T-helper 1 cell treated with Interleukin-12 subunit alpha and Interleukin-12 subunit beta and Interleukin-4 antibody, amounts not matched to agents 30 μg/mL and 1 μg/mL, for 36 hours (primary cell): ENCODE results near the gene C1orf53.
"Not testable (repeated sequence)": the region's sequence is repeated elsewhere in the genome, so short reads cannot be mapped to it uniquely, and the experiment has no call there.

Experiments used
- H3K27ac Mint-ChIP-seq: one replicate; pipeline ENCODE4 v1.8.0; 2021; ENCODE audit warnings: mild to moderate bottlenecking, mixed read lengths
- H3K27me3 Mint-ChIP-seq: one replicate; pipeline ENCODE4 v1.8.0; 2021; ENCODE audit warnings: low read depth, mixed read lengths
- H3K36me3 Mint-ChIP-seq: one replicate; pipeline ENCODE4 v1.8.0; 2021; ENCODE audit warnings: low read depth, mixed read lengths
- H3K4me1 Mint-ChIP-seq: one replicate; pipeline ENCODE4 v1.8.0; 2021; ENCODE audit warnings: low read depth, mixed read lengths
- H3K4me3 Mint-ChIP-seq: one replicate; pipeline ENCODE4 v1.8.0; 2021; ENCODE audit warnings: mild to moderate bottlenecking, moderate library complexity, mixed read lengths
- H3K9me3 Mint-ChIP-seq: one replicate; pipeline ENCODE4 v1.8.0; 2021; ENCODE audit warnings: mixed read lengths

Gene C1orf53

GRCh38 chr1:197902454-197903195 is at the start of gene C1orf53:
Gene C1orf53, plus strand, starts transcription at chr1:197902630. Its CDS starts 20 bp downstream, at chr1:197902650.
- peaks cover 64% of the 10 kb centered on the region for H3K27me3 Mint-ChIP-seq
- H3K27ac Mint-ChIP-seq: peak within 1 kb of the TSS; percentile 87
- no peaks in the 10 kb centered on the region for H3K36me3 Mint-ChIP-seq
- H3K9me3 Mint-ChIP-seq: no peaks in the 10 kb centered on the region
- H3K4me3 Mint-ChIP-seq: peak within 1 kb of the TSS; percentile 83
- peaks cover 16% of the 10 kb centered on the region for H3K4me1 Mint-ChIP-seq

GRCh38 chr1:197855751-197856150 is 46.7 kb upstream of the C1orf53 start:
- H3K27me3 Mint-ChIP-seq, H3K4me1 Mint-ChIP-seq, H3K36me3 Mint-ChIP-seq, H3K27ac Mint-ChIP-seq, H3K9me3 Mint-ChIP-seq, H3K4me3 Mint-ChIP-seq: not testable (repeated sequence)

- no peaks in the 10 kb centered on the region for H3K4me1 Mint-ChIP-seq
- H3K9me3 Mint-ChIP-seq: no peaks in the 10 kb centered on the region
- H3K27me3 Mint-ChIP-seq: peaks cover 2% of the 10 kb centered on the region
- no peak overlapping the region for H3K27ac Mint-ChIP-seq
- H3K4me3 Mint-ChIP-seq: no peak overlapping the region
- no peaks in the 10 kb centered on the region for H3K36me3 Mint-ChIP-seq
These were observed 45.0 kb upstream of the C1orf53 start for GRCh38 chr1:197857477-197857876.

GRCh38 chr1:197859024-197859423 is 43.4 kb upstream of the C1orf53 start:
- Mint-ChIP-seq H3K27ac (no peak overlapping the region), H3K27me3 (peaks cover 13% of the 10 kb centered on the region), H3K4me3 (no peak overlapping the region), H3K9me3 (no peaks in the 10 kb centered on the region), H3K4me1 (no peaks in the 10 kb centered on the region), H3K36me3 (no peaks in the 10 kb centered on the region)

- no peak overlapping the region for H3K4me3 Mint-ChIP-seq
- no peaks in the 10 kb centered on the region for H3K9me3 Mint-ChIP-seq
- no peaks in the 10 kb centered on the region for H3K4me1 Mint-ChIP-seq
These were observed 40.2 kb upstream of the C1orf53 start for GRCh38 chr1:197862221-197862620.

GRCh38 chr1:197862671-197863070 is 39.8 kb upstream of the C1orf53 start:
- Mint-ChIP-seq H3K4me1 (no peaks in the 10 kb centered on the region), H3K27ac (no peak overlapping the region), H3K9me3 (no peaks in the 10 kb centered on the region), H3K27me3 (peaks cover 18% of the 10 kb centered on the region), H3K4me3 (no peak overlapping the region), H3K36me3 (no peaks in the 10 kb centered on the region)

More at GRCh38 chr1:197862221-197862620, 40.2 kb upstream of the C1orf53 start:
- Mint-ChIP-seq H3K36me3 (no peaks in the 10 kb centered on the region), H3K27ac (no peak overlapping the region), H3K27me3 (peaks cover 18% of the 10 kb centered on the region)

GRCh38 chr1:197865809-197866208 is 36.6 kb upstream of the C1orf53 start:
- Mint-ChIP-seq H3K27me3 (peaks cover 26% of the 10 kb centered on the region), H3K4me1 (no peaks in the 10 kb centered on the region), H3K36me3 (no peaks in the 10 kb centered on the region), H3K4me3 (no peak overlapping the region), H3K9me3 (no peaks in the 10 kb centered on the region), H3K27ac (no peak overlapping the region)

- Mint-ChIP-seq H3K9me3 (no peaks in the 10 kb centered on the region), H3K4me1 (no peaks in the 10 kb centered on the region), H3K27ac (no peak overlapping the region), H3K27me3 (peaks cover 25% of the 10 kb centered on the region), H3K36me3 (no peaks in the 10 kb centered on the region), H3K4me3 (no peak overlapping the region)
These were observed 33.5 kb upstream of the C1orf53 start for GRCh38 chr1:197868751-197869489.

GRCh38 chr1:197869490-197870077 is 32.8 kb upstream of the C1orf53 start:
- H3K9me3 Mint-ChIP-seq: no peaks in the 10 kb centered on the region
- H3K4me1 Mint-ChIP-seq: no peaks in the 10 kb centered on the region
- H3K27ac Mint-ChIP-seq: no peak overlapping the region
- H3K36me3 Mint-ChIP-seq: no peaks in the 10 kb centered on the region
- peaks cover 28% of the 10 kb centered on the region for H3K27me3 Mint-ChIP-seq
- H3K4me3 Mint-ChIP-seq: no peak overlapping the region

- Mint-ChIP-seq H3K36me3 (no peaks in the 10 kb centered on the region), H3K27me3 (peaks cover 53% of the 10 kb centered on the region), H3K9me3 (peaks cover 18% of the 10 kb centered on the region), H3K4me1 (no peaks in the 10 kb centered on the region), H3K4me3 (no peak overlapping the region), H3K27ac (no peak overlapping the region)
These were observed 25.5 kb upstream of the C1orf53 start for GRCh38 chr1:197876894-197877293.

- H3K9me3 Mint-ChIP-seq: peaks cover 18% of the 10 kb centered on the region
- H3K36me3 Mint-ChIP-seq, H3K27ac Mint-ChIP-seq, H3K4me3 Mint-ChIP-seq, H3K4me1 Mint-ChIP-seq: not testable (repeated sequence)
- H3K27me3 Mint-ChIP-seq: peaks cover 61% of the 10 kb centered on the region
These were observed 22.0 kb upstream of the C1orf53 start for GRCh38 chr1:197880385-197880784.

- H3K9me3 Mint-ChIP-seq, H3K4me1 Mint-ChIP-seq, H3K36me3 Mint-ChIP-seq, H3K4me3 Mint-ChIP-seq, H3K27ac Mint-ChIP-seq: not testable (repeated sequence)
- H3K27me3 Mint-ChIP-seq: peaks cover 51% of the 10 kb centered on the region
These were observed 20.2 kb upstream of the C1orf53 start for GRCh38 chr1:197882241-197882640.

GRCh38 chr1:197884173-197884572 is 18.3 kb upstream of the C1orf53 start:
- H3K4me3 Mint-ChIP-seq: no peak overlapping the region
- no peaks in the 10 kb centered on the region for H3K9me3 Mint-ChIP-seq
- H3K4me1 Mint-ChIP-seq: no peaks in the 10 kb centered on the region
- H3K27ac Mint-ChIP-seq: no peak overlapping the region
- no peaks in the 10 kb centered on the region for H3K36me3 Mint-ChIP-seq
- peaks cover 44% of the 10 kb centered on the region for H3K27me3 Mint-ChIP-seq

- Mint-ChIP-seq H3K4me1 (no peaks in the 10 kb centered on the region), H3K4me3 (no peak overlapping the region), H3K27ac (no peak overlapping the region), H3K9me3 (no peaks in the 10 kb centered on the region), H3K27me3 (peaks cover 40% of the 10 kb centered on the region), H3K36me3 (no peaks in the 10 kb centered on the region)
These were observed 11.5 kb upstream of the C1orf53 start for GRCh38 chr1:197890936-197891335.

GRCh38 chr1:197892684-197893083 is 9.7 kb upstream of the C1orf53 start:
- Mint-ChIP-seq H3K4me1 (no peaks in the 10 kb centered on the region), H3K4me3 (no peak overlapping the region), H3K9me3 (no peaks in the 10 kb centered on the region), H3K27ac (no peak overlapping the region), H3K36me3 (no peaks in the 10 kb centered on the region), H3K27me3 (peaks cover 56% of the 10 kb centered on the region)
